IPS DF 6.9 (cell line): ENCODE data around the gene CDKN2A.
A peak's percentile ranks its signal among the peaks of the same experiment; 100 is the strongest.

Experiments
- DNase-seq: peaks from one replicate; pipeline ENCODE4 v3.0.0-alpha.2; 2013; ENCODE audit warnings: low read depth, low spot score
- H3K27ac ChIP-seq: one replicate; pipeline ENCODE4 v1.5.1; 2013; ENCODE audit warnings: low read length, control low read depth
- H3K27me3 ChIP-seq: 2 replicates; pipeline ENCODE4 v1.6.1; 2013; ENCODE audit warnings: mild to moderate bottlenecking, low read length; ENCODE audit not compliant: control insufficient read depth, insufficient read depth
- H3K36me3 ChIP-seq: 2 replicates; pipeline ENCODE4 v1.6.1; 2013; ENCODE audit warnings: low read length; ENCODE audit not compliant: control insufficient read depth, insufficient read depth
- H3K4me1 ChIP-seq: 2 replicates; pipeline ENCODE4 v1.6.1; 2013; ENCODE audit warnings: low read length; ENCODE audit not compliant: control insufficient read depth, insufficient read depth
- H3K4me3 ChIP-seq: 2 replicates; pipeline ENCODE4 v1.5.1; 2013; ENCODE audit warnings: mild to moderate bottlenecking, low read length
- H3K9me3 ChIP-seq: 2 replicates; pipeline ENCODE4 v1.6.1; 2013; ENCODE audit warnings: low read length, inconsistent platforms; ENCODE audit not compliant: control insufficient read depth, insufficient read depth
- WGBS: extraction: QIAGEN DNeasy Blood & Tissue Kit; methylation state at CpG from one replicate; pipeline ENCODE4 v1.1.7; 2013; ENCODE audit warnings: mixed read lengths, missing lambda C conversion rate; ENCODE audit not compliant: insufficient read length, insufficient coverage; 5-methylcytosine and 5-hydroxymethylcytosine counted together

CDKN2A gene

GRCh38 chr9:22005702-22006606 lies 11.8 kb upstream of the CDKN2A start:
- H3K9me3 ChIP-seq: no peaks in the 10 kb centered on the region
- no peaks in the 10 kb centered on the region for H3K4me1 ChIP-seq
- peaks cover 20% of the 10 kb centered on the region; the same call in 1 of the 2 replicates for H3K27me3 ChIP-seq
- H3K36me3 ChIP-seq: no peaks in the 10 kb centered on the region
- H3K27ac ChIP-seq: no peak overlapping the region
- peak overlapping the region; percentile 35; the same call in 1 of the 2 replicates for H3K4me3 ChIP-seq
- WGBS: no CpG with 5 or more reads among the region's 44 CpGs
- no peak for DNase-seq

- no CpG with 5 or more reads among the region's 25 CpGs for WGBS
- H3K27ac ChIP-seq: no peak overlapping the region
- DNase-seq: no peak
- no peaks in the 10 kb centered on the region for H3K9me3 ChIP-seq
- H3K4me1 ChIP-seq: no peaks in the 10 kb centered on the region
- H3K36me3 ChIP-seq: no peaks in the 10 kb centered on the region
- H3K4me3 ChIP-seq: no peak overlapping the region; the same call in 1 of the 2 replicates
- peaks cover 22% of the 10 kb centered on the region; the same call in 1 of the 2 replicates for H3K27me3 ChIP-seq
Observed at GRCh38 chr9:22005021-22005701, 11.0 kb upstream of the CDKN2A start.

- Histone ChIP-seq H3K27ac (no peak overlapping the region), H3K4me3 (no peak overlapping the region), H3K9me3 (no peaks in the 10 kb centered on the region), H3K36me3 (no peaks in the 10 kb centered on the region), H3K27me3 (peaks cover 22% of the 10 kb centered on the region; the same call in 1 of the 2 replicates), H3K4me1 (no peaks in the 10 kb centered on the region)
- WGBS: no CpG with 5 or more reads among the region's 1 CpG
- no peak for DNase-seq
Observed at GRCh38 chr9:22002038-22002437, 7.8 kb upstream of the CDKN2A start.

GRCh38 chr9:21998026-21998425 lies 3.8 kb upstream of the CDKN2A start:
- no CpG with 5 or more reads among the region's 2 CpGs for WGBS
- H3K27ac ChIP-seq: no peak overlapping the region
- no peak for DNase-seq
- H3K4me1 ChIP-seq: no peaks in the 10 kb centered on the region; the same call in 1 of the 2 replicates
- no peaks in the 10 kb centered on the region for H3K9me3 ChIP-seq
- no peak overlapping the region for H3K4me3 ChIP-seq
- no peaks in the 10 kb centered on the region for H3K36me3 ChIP-seq
- H3K27me3 ChIP-seq: peaks cover 26% of the 10 kb centered on the region

- no peaks in the 10 kb centered on the region for H3K36me3 ChIP-seq
- no peak overlapping the region for H3K27ac ChIP-seq
- peaks cover 26% of the 10 kb centered on the region for H3K27me3 ChIP-seq
- H3K4me1 ChIP-seq: no peaks in the 10 kb centered on the region; the same call in 1 of the 2 replicates
- no CpG with 5 or more reads among the region's 1 CpG for WGBS
- no peak for DNase-seq
- H3K9me3 ChIP-seq: no peaks in the 10 kb centered on the region
- H3K4me3 ChIP-seq: no peak overlapping the region
Observed at GRCh38 chr9:21997480-21997879, 3.3 kb upstream of the CDKN2A start.

- Histone ChIP-seq H3K36me3 (no peaks in the 10 kb centered on the region), H3K27me3 (peaks cover 26% of the 10 kb centered on the region), H3K27ac (no peak overlapping the region), H3K4me3 (no peak overlapping the region), H3K9me3 (no peaks in the 10 kb centered on the region), H3K4me1 (no peaks in the 10 kb centered on the region; the same call in 1 of the 2 replicates)
- DNase-seq: no peak
- WGBS: no CpG with 5 or more reads among the region's 5 CpGs
Observed at GRCh38 chr9:21996858-21997257, 2.7 kb upstream of the CDKN2A start.

- Histone ChIP-seq H3K4me1 (no peaks in the 10 kb centered on the region; the same call in 1 of the 2 replicates), H3K27ac (no peak overlapping the region), H3K4me3 (no peak overlapping the region; the same call in 1 of the 2 replicates), H3K36me3 (no peaks in the 10 kb centered on the region), H3K27me3 (peaks cover 29% of the 10 kb centered on the region), H3K9me3 (no peaks in the 10 kb centered on the region)
- no CpG with 5 or more reads among the region's 9 CpGs for WGBS
- no peak for DNase-seq
Observed at GRCh38 chr9:21996438-21996837, 2.2 kb upstream of the CDKN2A start.

GRCh38 chr9:21995666-21996398 lies 1.6 kb upstream of the CDKN2A start:
- no CpG with 5 or more reads among the region's 54 CpGs for WGBS
- no peaks in the 10 kb centered on the region for H3K9me3 ChIP-seq
- peaks cover 32% of the 10 kb centered on the region for H3K27me3 ChIP-seq
- no peak overlapping the region for H3K27ac ChIP-seq
- H3K36me3 ChIP-seq: no peaks in the 10 kb centered on the region
- H3K4me3 ChIP-seq: peak overlapping the region; percentile 56; the same call in 1 of the 2 replicates
- H3K4me1 ChIP-seq: no peaks in the 10 kb centered on the region; the same call in 1 of the 2 replicates
- DNase-seq: no peak

GRCh38 chr9:21995006-21995665 lies 944 bp upstream of the CDKN2A start:
- Histone ChIP-seq H3K27me3 (peaks cover 35% of the 10 kb centered on the region), H3K4me1 (no peaks in the 10 kb centered on the region; the same call in 1 of the 2 replicates), H3K9me3 (no peaks in the 10 kb centered on the region), H3K36me3 (no peaks in the 10 kb centered on the region), H3K4me3 (peak overlapping the region; percentile 56; the same call in 1 of the 2 replicates), H3K27ac (no peak overlapping the region)
- WGBS: no CpG with 5 or more reads among the region's 56 CpGs
- DNase-seq: no peak
